IPS DF 4.7 (cell line): ENCODE data around the gene FOLR2.
"Not testable (repeated sequence)": the region's sequence is repeated elsewhere in the genome, so short reads cannot be mapped to it uniquely, and the experiment has no call there.

Experiments used
- DNase-seq: peaks from one replicate; pipeline ENCODE4 v3.0.0-alpha.2; 2013; ENCODE audit warnings: low spot score; ENCODE audit errors: extremely low read depth

FOLR2 gene

GRCh38 chr11:72216638-72217037, at the start of gene FOLR2:
Gene FOLR2 (plus strand): TSS chr11:72216794. CDS start chr11:72218585, 1,791 bp downstream.
- no peak for DNase-seq

DNA sequence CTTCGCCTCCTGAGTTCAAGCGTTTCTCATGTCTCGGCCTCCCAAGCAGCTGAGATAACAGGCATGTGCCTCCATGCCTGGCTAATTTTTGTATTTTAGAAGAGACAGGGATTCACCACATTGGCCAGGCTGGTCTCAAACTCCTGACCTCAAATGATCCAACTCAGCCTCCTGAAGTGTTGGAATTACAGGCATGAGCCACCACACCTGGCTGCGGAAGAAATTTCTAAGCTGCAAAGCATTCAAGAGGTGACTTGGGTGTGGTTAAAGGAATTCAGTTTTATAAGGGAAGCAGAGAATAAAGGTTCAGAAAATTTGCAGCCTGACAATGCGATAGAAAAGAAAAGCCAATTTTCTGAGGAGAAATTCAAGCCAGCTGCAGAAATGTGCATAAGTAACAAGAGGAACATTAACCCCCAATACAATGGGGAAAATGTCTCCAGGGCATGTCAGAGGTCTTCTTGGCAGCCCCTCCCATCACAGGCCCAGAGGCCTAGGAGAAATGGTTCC, 47.5 kb upstream of the FOLR2 start:
- not testable (repeated sequence) for DNase-seq

DNA sequence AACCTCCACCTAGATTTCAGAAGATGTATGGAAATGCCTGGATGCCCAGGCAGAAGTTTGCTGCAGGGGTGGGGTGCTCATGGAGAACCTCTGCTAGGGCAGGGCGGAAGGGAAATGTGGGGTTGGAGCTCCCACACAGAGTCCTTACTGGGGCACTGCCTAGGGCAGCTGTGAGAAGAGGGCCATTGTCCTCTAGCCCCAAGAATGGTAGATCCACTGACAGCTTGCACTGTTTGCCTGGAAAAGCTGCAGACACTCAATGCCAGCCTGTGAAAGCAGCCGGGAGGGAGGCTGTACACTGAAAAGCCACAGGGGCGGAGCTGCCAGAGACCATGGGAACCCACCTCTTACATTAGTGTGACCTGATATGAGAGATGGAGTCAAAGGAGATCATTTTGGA, 46.8 kb upstream of the FOLR2 start:
- DNase-seq = not testable (repeated sequence)

- DNase-seq = not testable (repeated sequence)
Observed at GRCh38 chr11:72172043-72172442, 44.6 kb upstream of the FOLR2 start.

DNA sequence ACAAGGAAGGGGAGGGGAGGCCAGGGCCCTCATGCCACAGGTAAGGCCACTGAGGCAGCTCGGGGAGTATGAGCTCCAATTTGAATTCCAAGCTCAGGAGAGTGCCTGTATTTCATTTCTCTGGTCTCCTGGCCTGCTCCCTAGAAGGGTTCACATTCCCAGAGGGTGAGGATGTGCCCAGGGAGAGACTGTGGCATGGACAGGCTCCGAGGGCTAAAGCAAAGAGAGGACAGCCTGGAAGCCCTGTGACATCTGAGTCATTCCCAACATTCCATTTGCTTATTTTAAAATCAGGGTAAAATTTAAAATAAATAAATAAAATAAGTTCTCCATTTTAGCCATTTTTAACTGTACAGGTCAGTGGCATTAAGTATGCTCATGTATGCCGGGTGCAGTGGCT, 43.3 kb upstream of the FOLR2 start:
- no peak for DNase-seq

- DNase-seq = no peak
Observed at GRCh38 chr11:72174302-72175070, 42.1 kb upstream of the FOLR2 start.

DNA sequence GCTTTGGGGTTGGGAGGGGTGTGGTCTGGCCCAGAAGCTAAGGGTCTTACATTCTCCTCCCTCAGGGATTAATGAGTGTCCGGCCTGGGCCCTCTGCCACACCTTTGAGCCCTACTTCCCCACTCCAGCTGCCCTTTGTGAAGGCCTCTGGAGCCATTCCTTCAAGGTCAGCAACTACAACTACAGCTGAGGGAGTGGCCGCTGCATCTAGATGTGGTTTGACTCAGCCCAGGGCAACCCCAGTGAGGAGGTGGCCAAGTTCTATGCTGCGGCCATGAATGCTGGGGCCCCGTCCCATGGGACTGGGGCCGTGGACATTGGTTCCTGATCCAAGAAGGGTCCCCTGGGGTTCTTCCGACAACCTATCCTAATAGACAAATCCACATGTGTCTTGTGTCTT, 38.9 kb upstream of the FOLR2 start:
- DNase-seq = no peak

DNA sequence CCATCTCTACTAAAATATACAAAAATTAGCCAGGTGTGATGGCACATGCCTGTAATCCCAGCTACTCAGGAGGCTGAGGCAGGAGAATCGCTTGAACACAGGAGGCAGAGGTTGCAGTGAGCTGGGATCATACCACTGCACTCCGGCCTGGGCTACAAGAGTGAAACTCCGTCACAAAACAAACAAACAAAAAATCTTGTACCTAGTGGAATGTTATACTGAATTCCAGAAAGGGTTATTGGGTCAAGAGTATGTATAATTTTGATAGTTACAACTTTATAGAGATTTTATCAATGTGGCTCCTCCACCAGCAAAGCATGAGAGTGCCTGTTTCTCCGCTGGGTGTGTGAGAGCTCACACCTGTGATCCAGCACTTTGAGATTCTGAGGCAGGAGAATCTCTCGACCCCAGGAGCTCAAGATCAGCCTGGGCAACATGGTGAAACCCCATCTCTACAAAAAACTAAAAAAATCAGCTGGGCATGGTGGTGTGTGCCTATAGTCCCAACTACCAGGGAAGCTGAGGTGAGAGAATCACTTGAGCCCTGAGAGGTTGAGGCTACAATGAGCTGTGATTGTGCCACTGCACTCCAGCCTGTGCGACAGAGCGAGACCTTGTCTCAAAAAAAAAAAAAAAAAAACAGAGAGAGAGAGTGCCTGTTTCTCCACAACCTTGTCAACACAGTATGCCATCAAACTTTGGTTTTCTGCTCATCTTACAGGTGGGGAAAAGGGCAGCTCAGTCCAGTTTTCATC, 37.4 kb upstream of the FOLR2 start:
- no peak for DNase-seq

GRCh38 chr11:72179804-72180396, 36.7 kb upstream of the FOLR2 start:
- no peak for DNase-seq

- not testable (repeated sequence) for DNase-seq
Observed at GRCh38 chr11:72180892-72181552, 35.6 kb upstream of the FOLR2 start.

DNA sequence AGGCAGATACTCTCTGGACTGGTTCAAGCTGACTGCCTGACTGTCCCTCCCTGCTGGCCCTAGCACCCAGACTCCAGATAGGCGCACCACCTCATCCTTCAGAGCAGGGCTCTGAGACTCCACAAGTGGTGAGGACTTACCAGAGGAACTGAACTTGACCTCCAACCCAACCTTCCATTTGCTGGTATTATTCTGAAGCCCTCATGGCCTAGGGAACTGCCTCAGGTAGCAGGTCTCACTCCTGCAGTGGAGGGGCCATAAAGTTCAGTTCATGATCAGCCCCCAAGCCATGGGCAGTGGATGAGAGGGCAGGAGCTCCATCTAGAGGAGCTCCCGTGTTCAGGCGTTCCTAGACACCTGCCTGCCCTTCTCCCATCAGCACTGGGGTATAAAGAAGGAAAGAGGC, 35.0 kb upstream of the FOLR2 start:
- not testable (repeated sequence) for DNase-seq

DNA sequence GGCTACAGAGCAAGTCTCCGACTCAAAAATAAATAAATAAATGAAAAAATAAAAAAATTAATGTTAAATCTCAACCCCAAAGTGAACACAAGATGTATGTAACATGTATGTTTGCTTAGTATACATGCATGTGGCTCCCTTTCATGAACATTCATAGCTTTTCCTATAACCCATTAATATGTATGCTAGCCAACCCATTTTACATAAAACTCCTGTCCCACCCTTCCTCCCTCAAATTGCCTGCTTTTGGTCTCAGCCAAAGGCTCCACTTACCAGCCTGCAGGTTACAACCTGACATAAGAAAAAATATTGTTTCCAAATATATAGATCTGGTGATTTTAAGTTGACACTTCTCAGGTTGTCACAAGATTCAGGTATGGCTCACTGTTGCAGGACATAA, 28.3 kb upstream of the FOLR2 start:
- DNase-seq = no peak

DNA sequence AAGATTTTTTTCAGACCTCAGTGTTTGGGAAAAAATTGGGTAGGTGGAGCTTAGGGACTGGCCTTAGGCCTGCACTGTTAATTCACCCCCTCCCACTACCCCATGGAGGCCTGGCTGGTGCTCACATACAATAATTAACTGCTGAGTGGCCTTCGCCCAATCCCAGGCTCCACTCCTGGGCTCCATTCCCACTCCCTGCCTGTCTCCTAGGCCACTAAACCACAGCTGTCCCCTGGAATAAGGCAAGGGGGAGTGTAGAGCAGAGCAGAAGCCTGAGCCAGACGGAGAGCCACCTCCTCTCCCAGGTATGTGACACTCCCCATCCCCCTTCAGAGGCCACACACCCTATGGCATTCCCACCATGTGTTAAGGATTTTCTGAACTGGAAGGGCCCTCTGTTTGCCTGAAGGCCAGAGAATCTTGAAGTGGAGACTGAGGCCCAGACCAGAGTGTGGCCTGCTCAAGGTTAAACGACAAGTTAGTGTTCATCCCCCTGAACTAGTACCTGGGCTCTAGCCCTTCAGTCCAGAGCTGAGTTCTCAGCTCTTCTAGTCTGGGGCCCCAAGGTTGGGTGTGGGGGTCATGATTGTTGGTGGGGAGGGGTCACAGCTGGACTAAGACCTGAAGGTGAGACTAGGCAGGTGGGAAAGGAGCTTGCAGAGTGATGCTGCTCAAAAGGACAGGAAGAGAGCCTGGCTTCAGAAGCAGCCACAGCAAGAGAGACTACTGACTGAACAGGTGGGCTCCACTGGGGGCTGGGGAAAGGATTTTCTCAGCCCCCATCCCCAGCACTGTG, 26.9 kb upstream of the FOLR2 start:
- DNase-seq = no peak

GRCh38 chr11:72190631-72191071, 25.9 kb upstream of the FOLR2 start:
- no peak for DNase-seq

- DNase-seq = no peak
Observed at GRCh38 chr11:72191961-72192381, 24.6 kb upstream of the FOLR2 start, which contains the start of gene FOLR1. Gene FOLR1 (plus strand): TSS chr11:72192140. CDS start chr11:72192174, 34 bp downstream.

- DNase-seq = no peak
Observed at GRCh38 chr11:72195518-72196270, 20.9 kb upstream of the FOLR2 start.

- DNase-seq = not testable (repeated sequence)
Observed at GRCh38 chr11:72201445-72201844, 15.1 kb upstream of the FOLR2 start.

- no peak for DNase-seq
Observed at GRCh38 chr11:72202571-72202970, 14.0 kb upstream of the FOLR2 start.

GRCh38 chr11:72203163-72203562, 13.4 kb upstream of the FOLR2 start:
- DNase-seq = no peak

GRCh38 chr11:72204886-72205285, 11.7 kb upstream of the FOLR2 start:
- DNase-seq = no peak
